Thyroid gland (tissue), 4 donors: Measurements from ENCODE around the gene GRAMD2B. TPM values are rescaled to one million over a fixed set of nuclear protein-coding genes. Genes with fewer than 3 reads are reported as not detected.

ENCODE experiments used
- DNase-seq, 2 donors: peaks; one replicate each; pipeline ENCODE4 v3.0.0-alpha.2; 2019
- H3K27ac ChIP-seq, 3 donors: fragments of 200-600 bp; sonication (generic); 1 replicate in 2 of 3; 2 replicates in 1 of 3; pipeline ENCODE4 v1.5.1; 2016 to 2019; ENCODE audit warnings: mild to moderate bottlenecking in 1 of 3, moderate library complexity in 1 of 3
- H3K27me3 ChIP-seq: fragments of 200-600 bp; sonication (generic); one replicate; pipeline ENCODE4 v1.5.1; 2019
- H3K36me3 ChIP-seq, 2 donors: fragments of 200-600 bp; sonication (generic); one replicate each; pipeline ENCODE4 v1.5.1; 2016 to 2019
- H3K4me1 ChIP-seq, 2 donors: fragments of 200-600 bp; sonication (generic); one replicate each; pipeline ENCODE4 v1.5.1; 2017 to 2019
- H3K4me3 ChIP-seq, 3 donors: fragments of 200-600 bp; sonication (generic); replicated peaks in 1 of 3; 1 replicate in 2 of 3; 2 replicates in 1 of 3; pipeline ENCODE4 v1.5.1; 2016; ENCODE audit warnings: mild to moderate bottlenecking in 1 of 3
- H3K9me3 ChIP-seq: fragments of 200-600 bp; sonication (generic); one replicate; pipeline ENCODE4 v1.5.1; 2017
- CTCF ChIP-seq, 6 experiments: fragments of 200-600 bp in 3 of 6; fragments of 450-650 bp in 3 of 6; sonication (generic) in 3 of 6; IDR thresholded peaks; one replicate each; pipeline ENCODE4 v1.5.1; 2016 to 2019; ENCODE audit warnings: antibody characterized with exemption in 6 of 6, mild to moderate bottlenecking in 2 of 6, inconsistent platforms in 1 of 6, moderate library complexity in 1 of 6
- POLR2A ChIP-seq, 2 donors: fragments of 450-650 bp; IDR thresholded peaks; one replicate each; pipeline ENCODE4 v1.6.1; 2017; ENCODE audit warnings: antibody characterized with exemption in 2 of 2, mild to moderate bottlenecking in 2 of 2, moderate library complexity in 1 of 2
- WGBS, 2 donors: methylation state at CpG; one replicate each; pipeline ENCODE4 v1.1.5; 2017; 5-methylcytosine and 5-hydroxymethylcytosine counted together
- intact Hi-C: fragments of 100-400 bp; cut with DNase I; formaldehyde crosslinking; loops from one replicate; pipeline ENCODE4 v1.15.1; 2023
- total RNA-seq, 4 donors: library from RNA; depleted of rRNA; stranded (reverse); fragments of >200 nt; gene quantifications; one replicate each; pipeline ENCODE4 v1.2.3, GENCODE V29; 2016

Gene GRAMD2B
- total RNA-seq, 4 donors from 2014 or later = 68.1 to 115 (median 105) TPM

DNA sequence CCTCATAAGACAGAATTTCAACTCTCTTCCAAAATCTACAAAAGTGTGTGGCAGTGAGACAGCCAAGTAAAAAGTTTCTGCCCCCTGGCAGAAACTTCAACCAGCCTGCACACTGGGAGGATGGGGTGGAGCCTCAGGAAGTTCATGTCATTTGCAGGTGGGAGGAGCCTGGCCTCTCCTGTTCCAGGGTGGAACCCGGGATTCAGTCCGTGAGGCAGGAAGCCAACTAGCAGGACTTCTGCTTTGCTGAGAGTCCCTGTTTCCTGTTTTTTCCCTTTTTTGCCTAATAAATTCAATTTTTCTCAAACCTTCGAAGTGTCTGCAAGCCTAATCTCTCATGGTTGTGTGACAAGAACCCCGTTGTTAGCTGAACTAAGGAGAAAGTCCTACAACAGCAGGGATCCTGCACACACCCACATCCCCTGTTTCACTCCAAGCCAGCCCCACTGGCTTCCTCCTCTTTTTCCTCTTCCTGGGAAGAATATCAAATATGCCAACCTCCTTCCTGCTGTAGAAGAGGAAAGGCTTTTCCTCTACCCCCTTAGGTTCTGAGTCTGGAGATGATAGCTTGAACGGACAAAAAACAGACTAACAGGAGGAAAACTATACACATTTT lies 102.5 kb downstream of the GRAMD2B start:
- WGBS, 2 donors = 49 to 51% methylated on average over 5 of the region's 5 CpGs

GRCh38 chr5:126526493-126526892 lies 103.3 kb downstream of the GRAMD2B start:
- H3K27ac ChIP-seq = peak overlapping the region in 2 of 3 donors; percentile 2 to 99
- DNase-seq = no peak
- TF ChIP-seq POLR2A (IDR thresholded peaks at IDR 0.05) = no peak
- TF ChIP-seq CTCF (IDR thresholded peaks at IDR 0.05) = no peak
- peaks cover 44 to 55% of the 10 kb centered on the region in 2 donors for H3K4me1 ChIP-seq
- H3K4me3 ChIP-seq = no peak overlapping the region
- H3K27me3 ChIP-seq = no peaks in the 10 kb centered on the region
- H3K36me3 ChIP-seq = no peaks in the 10 kb centered on the region
- no peaks in the 10 kb centered on the region for H3K9me3 ChIP-seq
- intact Hi-C loops = loop anchor here (10.0 kb wide), 1 partner anchor 82 kb away; no protein-coding TSS in a partner anchor

More for the DNA sequence above, 102.5 kb downstream of the GRAMD2B start:
- intact Hi-C loops = loop anchor here (10.0 kb wide), 1 partner anchor 81 kb away; no protein-coding TSS in a partner anchor
- Histone ChIP-seq H3K4me3 (no peak overlapping the region), H3K27ac (peak overlapping the region; percentile 94 to 99 (median 94)), H3K36me3 (no peaks in the 10 kb centered on the region), H3K4me1 (peaks cover 43 to 54% of the 10 kb centered on the region in 2 donors), H3K27me3 (no peaks in the 10 kb centered on the region), H3K9me3 (no peaks in the 10 kb centered on the region)
- peak; percentile 53 to 69 for DNase-seq
- TF ChIP-seq CTCF (IDR thresholded peaks at IDR 0.05) (no peak), POLR2A (IDR thresholded peaks at IDR 0.05) (peak in 1 of 2 donors; percentile 71)

GRCh38 chr5:126527158-126527557 lies 103.9 kb downstream of the GRAMD2B start:
- H3K27ac ChIP-seq = peak overlapping the region in 2 of 3 donors; percentile 2 to 15
- intact Hi-C loops = loop anchor here (10.0 kb wide), 1 partner anchor 82 kb away; no protein-coding TSS in a partner anchor
- WGBS, 2 donors = 88 to 95% methylated on average over 1 of the region's 1 CpG

DNA sequence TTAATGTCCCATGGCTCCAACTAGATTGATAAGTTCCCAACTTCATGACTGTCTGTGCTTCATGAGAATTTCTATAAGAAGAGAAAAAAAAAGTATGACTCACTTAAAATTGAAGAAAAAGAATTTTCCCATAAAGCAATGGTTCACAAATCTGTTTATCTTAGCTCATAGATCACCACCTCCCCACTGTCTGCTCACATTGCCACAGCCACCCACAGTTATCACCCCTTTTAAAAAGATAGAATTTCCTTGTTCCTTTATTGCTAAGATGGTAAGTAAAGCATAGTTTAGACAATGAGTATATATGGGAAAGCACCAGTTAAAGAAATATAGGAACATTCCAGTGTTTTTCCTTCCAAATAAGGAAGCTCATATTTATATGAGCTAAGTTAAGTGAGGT lies 104.7 kb downstream of the GRAMD2B start:
- Histone ChIP-seq H3K9me3 (no peaks in the 10 kb centered on the region), H3K27me3 (no peaks in the 10 kb centered on the region), H3K4me3 (no peak overlapping the region), H3K4me1 (peaks cover 41 to 49% of the 10 kb centered on the region in 2 donors), H3K27ac (no peak overlapping the region), H3K36me3 (no peaks in the 10 kb centered on the region)
- intact Hi-C loops = loop anchor here (10.0 kb wide), 1 partner anchor 83 kb away; no protein-coding TSS in a partner anchor
- TF ChIP-seq POLR2A (IDR thresholded peaks at IDR 0.05) (no peak), CTCF (IDR thresholded peaks at IDR 0.05) (no peak)
- no peak for DNase-seq

More at GRCh38 chr5:126527158-126527557, 103.9 kb downstream of the GRAMD2B start:
- H3K27me3 ChIP-seq = no peaks in the 10 kb centered on the region
- no peak for TF ChIP-seq POLR2A (IDR thresholded peaks at IDR 0.05)
- no peak for TF ChIP-seq CTCF (IDR thresholded peaks at IDR 0.05)
- H3K4me3 ChIP-seq = no peak overlapping the region
- no peaks in the 10 kb centered on the region for H3K36me3 ChIP-seq
- no peak for DNase-seq
- peaks cover 47 to 55% of the 10 kb centered on the region in 2 donors for H3K4me1 ChIP-seq
- no peaks in the 10 kb centered on the region for H3K9me3 ChIP-seq

- 35 to 41% methylated on average over 4 of the region's 4 CpGs for WGBS, 2 donors
- Histone ChIP-seq H3K4me1 (peaks cover 24 to 26% of the 10 kb centered on the region in 2 donors), H3K27me3 (no peaks in the 10 kb centered on the region), H3K9me3 (no peaks in the 10 kb centered on the region), H3K36me3 (no peaks in the 10 kb centered on the region), H3K4me3 (no peak overlapping the region), H3K27ac (peak overlapping the region; percentile 55 to 92 (median 81))
- TF ChIP-seq POLR2A (IDR thresholded peaks at IDR 0.05) (peak in 1 of 2 donors; percentile 5), CTCF (IDR thresholded peaks at IDR 0.05) (no peak)
- DNase-seq = no peak
- intact Hi-C loops = no loop called here
These were observed 108.4 kb downstream of the GRAMD2B start for GRCh38 chr5:126531543-126532120.
